Measurements from ENCODE around the gene GLYATL2. TPM values are rescaled to one million over a fixed set of nuclear protein-coding genes. Genes with fewer than 3 reads are reported as not detected.

GLYATL2 gene
- total and polyA plus RNA-seq, 4 donors: not detected

DNA sequence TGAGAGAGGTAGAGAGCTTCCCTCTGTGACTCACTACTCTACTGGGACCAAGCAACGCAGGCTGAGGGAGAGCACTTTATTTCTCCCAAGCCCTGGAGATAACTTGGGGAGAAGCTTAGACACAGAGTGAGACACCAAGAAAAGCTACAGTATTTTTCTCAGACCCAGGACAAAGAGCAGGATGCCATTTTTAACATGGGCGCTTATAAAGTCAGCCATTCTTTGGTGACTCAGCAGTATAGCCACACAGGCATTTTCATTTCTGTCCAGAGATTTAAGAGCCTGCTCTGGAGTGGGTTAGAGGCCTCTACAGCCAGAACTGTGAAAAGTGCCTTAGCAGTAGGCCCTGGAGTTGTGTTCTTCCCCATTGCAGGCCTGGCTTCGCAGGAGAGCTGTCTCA lies 57.8 kb downstream of the GLYATL2 start:
- Histone ChIP-seq H3K4me3 (ENCODE audit: low read depth in 1 of 3, low read length in 3 of 3) (peak overlapping the region in 1 of 3 donors; percentile 5), H3K9ac (ENCODE audit: low read depth in 1 of 2, low read length in 2 of 2) (no peak overlapping the region), H3K27ac (ENCODE audit: low read depth in 1 of 2, low read length in 2 of 2) (no peak overlapping the region), H3K4me1 (ENCODE audit: control insufficient read depth in 4 of 4, insufficient read depth in 4 of 4, low read length in 3 of 4) (peaks cover 0 to 6% (median 6%) of the 10 kb centered on the region in 4 donors), H3K27me3 (ENCODE audit: control insufficient read depth in 4 of 4, insufficient read depth in 4 of 4, low read length in 3 of 4) (no peaks in the 10 kb centered on the region), H3K9me3 (ENCODE audit: control insufficient read depth in 4 of 4, low read length in 3 of 4) (no peaks in the 10 kb centered on the region), H3K36me3 (ENCODE audit: control insufficient read depth in 4 of 4, insufficient read depth in 3 of 4, low read depth in 1 of 4, low read length in 3 of 4) (no peaks in the 10 kb centered on the region)
- no peak for DNase-seq (ENCODE audit: low spot score)
- 94% methylated on average over 3 of the region's 3 CpGs for WGBS
- TF ChIP-seq RAD21 (IDR thresholded peaks at IDR 0.05) (no peak), EGR1 (IDR thresholded peaks at IDR 0.05; ENCODE audit: low read depth in 2 of 2) (no peak), YY1 (IDR thresholded peaks at IDR 0.05) (no peak), HNF4G (IDR thresholded peaks at IDR 0.05) (no peak), ZBTB33 (IDR thresholded peaks at IDR 0.05) (no peak), SP1 (IDR thresholded peaks at IDR 0.05) (no peak), HNF4A (conservative IDR thresholded peaks at IDR 0.05) (no peak), FOXA1 (IDR thresholded peaks at IDR 0.05) (no peak), FOXA2 (IDR thresholded peaks at IDR 0.05) (no peak), RXRA (IDR thresholded peaks at IDR 0.05) (no peak), NR2F2 (IDR thresholded peaks at IDR 0.05) (no peak), GABPA (IDR thresholded peaks at IDR 0.05 in 1 of 2, conservative IDR thresholded peaks at IDR 0.05 in 1 of 2) (no peak)
- TF ChIP-seq, protein P1, sequence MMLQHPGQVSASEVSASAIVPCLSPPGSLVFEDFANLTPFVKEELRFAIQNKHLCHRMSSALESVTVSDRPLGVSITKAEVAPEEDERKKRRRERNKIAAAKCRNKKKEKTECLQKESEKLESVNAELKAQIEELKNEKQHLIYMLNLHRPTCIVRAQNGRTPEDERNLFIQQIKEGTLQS (IDR thresholded peaks at IDR 0.05): no peak

DNA sequence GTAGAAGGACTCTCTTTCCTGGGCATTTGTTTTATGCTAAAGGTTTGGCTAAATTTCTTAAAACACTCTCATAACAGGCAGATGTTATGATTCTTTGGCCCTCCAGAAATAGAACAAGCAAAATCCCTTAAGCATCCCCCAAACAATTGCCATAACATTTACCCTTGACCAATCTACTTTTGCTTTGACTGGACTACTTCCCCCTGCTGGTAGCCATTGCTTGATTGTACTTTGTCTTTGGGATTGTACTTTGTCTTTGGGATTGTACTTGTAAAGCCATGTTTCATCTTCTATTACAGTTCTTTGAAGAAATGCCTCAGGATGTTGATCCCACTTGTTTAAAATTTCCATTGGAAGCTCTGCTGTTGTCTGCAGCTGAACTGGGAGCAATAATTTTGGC lies 59.5 kb downstream of the GLYATL2 start:
- DNase-seq (ENCODE audit: low spot score): no peak
- Histone ChIP-seq H3K27me3 (ENCODE audit: control insufficient read depth in 4 of 4, insufficient read depth in 4 of 4, low read length in 3 of 4) (no peaks in the 10 kb centered on the region), H3K27ac (ENCODE audit: low read depth in 1 of 2, low read length in 2 of 2) (no peak overlapping the region), H3K36me3 (ENCODE audit: control insufficient read depth in 4 of 4, insufficient read depth in 3 of 4, low read depth in 1 of 4, low read length in 3 of 4) (no peaks in the 10 kb centered on the region), H3K9ac (ENCODE audit: low read depth in 1 of 2, low read length in 2 of 2) (no peak overlapping the region), H3K4me3 (ENCODE audit: low read depth in 1 of 3, low read length in 3 of 3) (no peak overlapping the region), H3K9me3 (ENCODE audit: control insufficient read depth in 4 of 4, low read length in 3 of 4) (no peaks in the 10 kb centered on the region), H3K4me1 (ENCODE audit: control insufficient read depth in 4 of 4, insufficient read depth in 4 of 4, low read length in 3 of 4) (peaks cover 0 to 6% (median 6%) of the 10 kb centered on the region in 4 donors)
- TF ChIP-seq ZBTB33 (IDR thresholded peaks at IDR 0.05) (no peak), RAD21 (IDR thresholded peaks at IDR 0.05) (peak; percentile 50 to 74), SP1 (IDR thresholded peaks at IDR 0.05) (no peak), NR2F2 (IDR thresholded peaks at IDR 0.05) (no peak), TAF1 (conservative IDR thresholded peaks at IDR 0.05) (no peak), HNF4G (IDR thresholded peaks at IDR 0.05) (no peak), GABPA (IDR thresholded peaks at IDR 0.05 in 1 of 2, conservative IDR thresholded peaks at IDR 0.05 in 1 of 2) (no peak), CTCF (IDR thresholded peaks at IDR 0.05; ENCODE audit: low read depth, low read length, missing input control) (peak; percentile 30), RXRA (IDR thresholded peaks at IDR 0.05) (no peak), REST (IDR thresholded peaks at IDR 0.05) (no peak), FOXA2 (IDR thresholded peaks at IDR 0.05) (no peak), EGR1 (IDR thresholded peaks at IDR 0.05; ENCODE audit: low read depth in 2 of 2) (no peak), HNF4A (conservative IDR thresholded peaks at IDR 0.05) (peak in 1 of 2 donors; percentile 42), FOXA1 (IDR thresholded peaks at IDR 0.05) (no peak), MAX (IDR thresholded peaks at IDR 0.05) (no peak), YY1 (IDR thresholded peaks at IDR 0.05) (peak; percentile 30)
- TF ChIP-seq, protein P1 (IDR thresholded peaks at IDR 0.05): no peak

Measured in liver (tissue), 9 donors.